H9 (cell line): Measurements from ENCODE around the gene CRIP2. TPM values are rescaled to one million over a fixed set of nuclear protein-coding genes. Genes with fewer than 3 reads are reported as not detected.

Experiments used
- DNase-seq: peaks from one replicate; pipeline ENCODE4 v3.0.0-alpha.2; 2017
- H2AFZ ChIP-seq: one replicate; pipeline ENCODE4 v1.6.1; 2013; ENCODE audit warnings: mild to moderate bottlenecking, low read length, control low read depth, moderate library complexity
- H2AK5ac ChIP-seq: 2 replicates; pipeline ENCODE4 v1.6.1; 2013; ENCODE audit warnings: low read length, control low read depth, mixed read lengths; ENCODE audit not compliant: insufficient read length
- H2BK120ac ChIP-seq: one replicate; pipeline ENCODE4 v1.6.1; 2013; ENCODE audit warnings: low read depth, mild to moderate bottlenecking, low read length, control low read depth, inconsistent platforms; ENCODE audit not compliant: poor library complexity, severe bottlenecking
- H2BK12ac ChIP-seq: 2 replicates; pipeline ENCODE4 v1.6.1; 2013; ENCODE audit warnings: low read length, control low read depth, mixed read lengths, low read depth; ENCODE audit not compliant: insufficient read length
- H2BK15ac ChIP-seq: 2 replicates; pipeline ENCODE4 v1.6.1; 2013; ENCODE audit warnings: low read depth, low read length, control low read depth
- H2BK20ac ChIP-seq: one replicate; pipeline ENCODE4 v1.6.1; 2013; ENCODE audit warnings: low read depth, mild to moderate bottlenecking, low read length, control low read depth, inconsistent platforms; ENCODE audit not compliant: poor library complexity, severe bottlenecking
- H2BK5ac ChIP-seq: 2 replicates; pipeline ENCODE4 v1.6.1; 2013; ENCODE audit warnings: low read length, control low read depth, mixed read lengths; ENCODE audit not compliant: insufficient read length
- H3K14ac ChIP-seq: 2 replicates; pipeline ENCODE4 v1.6.1; 2013; ENCODE audit warnings: low read length, control low read depth; ENCODE audit not compliant: insufficient read depth
- H3K18ac ChIP-seq: 2 replicates; pipeline ENCODE4 v1.6.1; 2013; ENCODE audit warnings: low read depth, mild to moderate bottlenecking, mixed read lengths, low read length, control low read depth; ENCODE audit not compliant: insufficient read length
- H3K23ac ChIP-seq: 2 replicates; pipeline ENCODE4 v1.6.1; 2013; ENCODE audit warnings: low read length, control low read depth, mixed read lengths, low read depth; ENCODE audit not compliant: insufficient read length
- H3K23me2 ChIP-seq: 2 replicates; pipeline ENCODE4 v1.6.1; 2013; ENCODE audit warnings: low read depth, mild to moderate bottlenecking, mixed read lengths, low read length, control low read depth; ENCODE audit not compliant: insufficient read length, poor library complexity, severe bottlenecking
- H3K27ac ChIP-seq: 2 replicates; pipeline ENCODE4 v1.5.1; 2013; ENCODE audit warnings: low read length, control low read depth, mixed read lengths, low read depth; ENCODE audit not compliant: insufficient read length
- H3K27me3 ChIP-seq: 2 replicates; pipeline ENCODE4 v1.6.1; 2013; ENCODE audit warnings: low read length, control low read depth, inconsistent platforms; ENCODE audit not compliant: insufficient read depth
- H3K4ac ChIP-seq: 2 replicates; pipeline ENCODE4 v1.6.1; 2013; ENCODE audit warnings: low read depth, mild to moderate bottlenecking, control low read depth, inconsistent platforms, low read length, moderate library complexity
- H3K4me1 ChIP-seq: 2 replicates; pipeline ENCODE4 v1.6.1; 2013; ENCODE audit warnings: low read length, control low read depth, inconsistent platforms; ENCODE audit not compliant: insufficient read depth
- H3K4me2 ChIP-seq: 2 replicates; pipeline ENCODE4 v1.6.1; 2013; ENCODE audit warnings: low read length, control low read depth, mixed read lengths; ENCODE audit not compliant: insufficient read length, insufficient read depth
- H3K56ac ChIP-seq: 2 replicates; pipeline ENCODE4 v1.6.1; 2013; ENCODE audit warnings: low read depth, mild to moderate bottlenecking, mixed read lengths, low read length, control low read depth; ENCODE audit not compliant: insufficient read length
- H3K79me1 ChIP-seq: 2 replicates; pipeline ENCODE4 v1.6.1; 2013; ENCODE audit warnings: low read depth, mild to moderate bottlenecking, moderate library complexity, low read length, control low read depth, inconsistent platforms; ENCODE audit not compliant: insufficient read depth, poor library complexity, severe bottlenecking
- H3K79me2 ChIP-seq: 2 replicates; pipeline ENCODE4 v1.6.1; 2013; ENCODE audit warnings: low read length, control low read depth, inconsistent platforms; ENCODE audit not compliant: insufficient read depth
- H3K9ac ChIP-seq: 2 replicates; pipeline ENCODE4 v1.6.1; 2013; ENCODE audit warnings: low read length, control low read depth, mixed read lengths; ENCODE audit not compliant: insufficient read length; ENCODE audit errors: extremely low read depth
- H3K9me3 ChIP-seq: one replicate; pipeline ENCODE4 v1.6.1; 2013; ENCODE audit warnings: low read depth, low read length, inconsistent platforms; ENCODE audit not compliant: control insufficient read depth
- H3T11ph ChIP-seq: one replicate; pipeline ENCODE4 v1.6.1; 2013; ENCODE audit warnings: mild to moderate bottlenecking, low read length, control low read depth, inconsistent platforms
- H4K20me1 ChIP-seq: one replicate; pipeline ENCODE4 v1.6.1; 2013; ENCODE audit not compliant: control insufficient read depth, insufficient read length, insufficient read depth
- H4K5ac ChIP-seq: 2 replicates; pipeline ENCODE4 v1.6.1; 2013; ENCODE audit warnings: low read depth, mild to moderate bottlenecking, mixed read lengths, low read length, control low read depth; ENCODE audit not compliant: insufficient read length
- H4K8ac ChIP-seq: replicated peaks from 2 replicates; pipeline ENCODE4 v1.6.1; 2013; ENCODE audit warnings: low read length, control low read depth, mixed read lengths, low read depth; ENCODE audit not compliant: insufficient read length
- H4K91ac ChIP-seq: 2 replicates; pipeline ENCODE4 v1.6.1; 2013; ENCODE audit warnings: low read depth, mild to moderate bottlenecking, moderate library complexity, mixed read lengths, low read length, control low read depth; ENCODE audit not compliant: insufficient read length
- H3K27ac Mint-ChIP-seq, 3 experiments: 2 replicates in 2 of 3; 3 replicates in 1 of 3; pipeline ENCODE4 v1.8.0; 2020 to 2021; ENCODE audit warnings: mixed read lengths in 3 of 3, mild to moderate bottlenecking in 1 of 3, moderate library complexity in 1 of 3
- H3K27me3 Mint-ChIP-seq: 2 replicates; pipeline ENCODE4 v1.8.0; 2021; ENCODE audit warnings: low read depth, mild to moderate bottlenecking, moderate library complexity, mixed read lengths
- H3K36me3 Mint-ChIP-seq, 3 experiments: 2 replicates in 2 of 3; 3 replicates in 1 of 3; pipeline ENCODE4 v1.8.0; 2020 to 2021; ENCODE audit warnings: low read depth in 3 of 3, mixed read lengths in 3 of 3; ENCODE audit not compliant: insufficient read depth in 1 of 3
- H3K4me1 Mint-ChIP-seq, 2 experiments: 2 replicates each; pipeline ENCODE4 v1.8.0; 2020; ENCODE audit warnings: mixed read lengths in 2 of 2
- H3K4me3 Mint-ChIP-seq, 2 experiments: 2 replicates in 1 of 2; 3 replicates in 1 of 2; pipeline ENCODE4 v1.8.0; 2020 to 2021; ENCODE audit warnings: mild to moderate bottlenecking in 2 of 2, mixed read lengths in 2 of 2, moderate library complexity in 1 of 2
- H3K9me3 Mint-ChIP-seq, 2 experiments: 2 replicates in 1 of 2; 3 replicates in 1 of 2; pipeline ENCODE4 v1.8.0; 2020; ENCODE audit warnings: mild to moderate bottlenecking in 2 of 2, mixed read lengths in 2 of 2, moderate library complexity in 1 of 2
- WGBS: extraction: QIAGEN DNeasy Blood & Tissue Kit; methylation state at CpG from one replicate; pipeline ENCODE4 v1.1.7; 2013; ENCODE audit warnings: missing lambda C conversion rate, low lambda C conversion rate, mixed read lengths; ENCODE audit not compliant: insufficient read length; ENCODE audit errors: extremely low coverage; 5-methylcytosine and 5-hydroxymethylcytosine counted together
- total RNA-seq: library from RNA; stranded (reverse); gene quantifications from 2 replicates; pipeline ENCODE4 v1.2.1, GENCODE V29; 2021
- TF ChIP-seq, protein P1 (sequence below): fragments of 200-600 bp; sonication (generic); conservative IDR thresholded peaks from 3 replicates; pipeline ENCODE4 v1.8.0; 2021; ENCODE audit warnings: antibody characterized with exemption, mild to moderate bottlenecking

Gene CRIP2
- total RNA-seq, 1 experiment from 2014 or later, result 5.7 TPM

DNA sequence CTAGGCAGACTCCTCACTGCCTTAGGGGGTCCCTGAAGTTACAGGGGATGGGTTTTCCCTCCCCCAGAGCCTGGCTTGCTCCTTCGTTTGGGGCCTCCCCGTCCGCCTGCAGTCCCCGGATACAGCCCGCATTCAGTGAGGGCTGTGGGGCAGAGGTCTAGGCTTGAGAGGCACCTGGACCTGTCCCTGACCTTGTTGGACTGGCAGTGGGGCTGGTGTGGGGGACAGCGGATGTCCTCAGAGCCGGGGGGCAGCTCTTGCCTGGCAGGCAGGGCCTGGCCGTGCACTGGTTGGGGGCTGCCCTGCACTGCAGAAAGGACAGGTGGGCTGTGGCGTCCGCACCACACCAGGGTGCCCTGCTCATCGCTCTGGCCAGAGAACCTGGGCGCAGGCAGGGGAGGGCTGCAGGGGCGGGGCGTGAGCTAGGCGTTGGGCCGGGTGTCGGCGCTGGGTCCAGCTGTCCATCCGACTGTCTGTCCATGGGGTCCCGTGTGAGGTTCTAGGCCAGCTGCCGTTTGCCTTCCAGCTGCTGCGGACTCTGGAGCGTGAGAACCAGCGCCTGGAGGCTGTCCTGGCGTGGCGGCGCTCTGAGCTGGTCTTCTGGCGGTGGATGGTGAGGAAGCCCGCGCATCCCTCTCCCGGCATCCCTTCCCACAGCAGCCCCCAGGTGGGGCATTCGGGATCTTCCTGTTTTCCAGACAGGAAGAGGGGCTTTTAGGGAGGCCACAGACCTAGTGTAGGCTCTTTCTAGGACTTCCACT lies 22.4 kb downstream of the CRIP2 start:
- peak; percentile 25 for DNase-seq
- TF ChIP-seq, protein P1, sequence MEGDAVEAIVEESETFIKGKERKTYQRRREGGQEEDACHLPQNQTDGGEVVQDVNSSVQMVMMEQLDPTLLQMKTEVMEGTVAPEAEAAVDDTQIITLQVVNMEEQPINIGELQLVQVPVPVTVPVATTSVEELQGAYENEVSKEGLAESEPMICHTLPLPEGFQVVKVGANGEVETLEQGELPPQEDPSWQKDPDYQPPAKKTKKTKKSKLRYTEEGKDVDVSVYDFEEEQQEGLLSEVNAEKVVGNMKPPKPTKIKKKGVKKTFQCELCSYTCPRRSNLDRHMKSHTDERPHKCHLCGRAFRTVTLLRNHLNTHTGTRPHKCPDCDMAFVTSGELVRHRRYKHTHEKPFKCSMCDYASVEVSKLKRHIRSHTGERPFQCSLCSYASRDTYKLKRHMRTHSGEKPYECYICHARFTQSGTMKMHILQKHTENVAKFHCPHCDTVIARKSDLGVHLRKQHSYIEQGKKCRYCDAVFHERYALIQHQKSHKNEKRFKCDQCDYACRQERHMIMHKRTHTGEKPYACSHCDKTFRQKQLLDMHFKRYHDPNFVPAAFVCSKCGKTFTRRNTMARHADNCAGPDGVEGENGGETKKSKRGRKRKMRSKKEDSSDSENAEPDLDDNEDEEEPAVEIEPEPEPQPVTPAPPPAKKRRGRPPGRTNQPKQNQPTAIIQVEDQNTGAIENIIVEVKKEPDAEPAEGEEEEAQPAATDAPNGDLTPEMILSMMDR, result no peak
- Histone ChIP-seq H3K23me2 (no peaks in the 10 kb centered on the region), H2BK15ac (no peak overlapping the region), H3K79me2 (no peaks in the 10 kb centered on the region), H2AK5ac (no peak overlapping the region), H3K9ac (no peak overlapping the region), H3K4me1 (no peaks in the 10 kb centered on the region), H3K23ac (no peak overlapping the region), H3K79me1 (no peaks in the 10 kb centered on the region), H3K9me3 (no peaks in the 10 kb centered on the region), H2BK120ac (no peak overlapping the region), H2BK20ac (no peak overlapping the region), H2BK5ac (no peak overlapping the region), H2AFZ (no peak overlapping the region), H4K20me1 (no peaks in the 10 kb centered on the region), H3K4ac (no peak overlapping the region), H3K14ac (no peak overlapping the region; the same call in 1 of the 2 replicates), H4K5ac (no peak overlapping the region), H3K27ac (no peak overlapping the region), H3K27me3 (no peaks in the 10 kb centered on the region), H3T11ph (no peak overlapping the region), H4K91ac (no peak overlapping the region), H3K56ac (no peak overlapping the region), H3K4me2 (no peak overlapping the region), H3K18ac (no peak overlapping the region), H2BK12ac (no peak overlapping the region), H4K8ac (no peak overlapping the region)
- peaks cover 0 to 6% of the 10 kb centered on the region in 2 experiments; a peak in 2 of 4 replicates for H3K4me1 Mint-ChIP-seq
- H3K4me3 Mint-ChIP-seq, result no peak overlapping the region
- no peaks in the 10 kb centered on the region; a peak in 1 of 5 replicates for H3K9me3 Mint-ChIP-seq
- H3K27ac Mint-ChIP-seq, result no peak overlapping the region
- peaks cover 0 to 5% (median 0%) of the 10 kb centered on the region in 3 experiments; a peak in 2 of 7 replicates for H3K36me3 Mint-ChIP-seq
- WGBS, result no CpG with 5 or more reads among the region's 32 CpGs
- H3K27me3 Mint-ChIP-seq, result no peaks in the 10 kb centered on the region
